BE2C (cell line): ENCODE measurements around the gene HHAT.

Experiments used
- DNase-seq: peaks from one replicate; pipeline ENCODE4 v3.0.0-alpha.2; 2020
- H3K27me3 ChIP-seq: fragments of 250-450 bp; sonication (Bioruptor Pico); 2 replicates; pipeline ENCODE4 v1.5.1; 2020; ENCODE audit warnings: mild to moderate bottlenecking
- H3K36me3 ChIP-seq: fragments of 250-450 bp; sonication (Bioruptor Pico); 2 replicates; pipeline ENCODE4 v1.5.1; 2020; ENCODE audit warnings: mild to moderate bottlenecking
- H3K4me1 ChIP-seq: fragments of 250-450 bp; sonication (Bioruptor Pico); 2 replicates; pipeline ENCODE4 v1.5.1; 2020
- H3K4me3 ChIP-seq: 2 replicates; pipeline ENCODE4 v1.5.1; 2011; ENCODE audit warnings: low read depth, low read length
- H3K9me3 ChIP-seq: fragments of 250-450 bp; sonication (Bioruptor Pico); 2 replicates; pipeline ENCODE4 v1.5.1; 2020
- TF ChIP-seq, protein P1 (sequence below): IDR thresholded peaks from 2 replicates; pipeline ENCODE4 v1.5.1; 2012; ENCODE audit warnings: mild to moderate bottlenecking, low read depth, low read length

Gene HHAT

DNA sequence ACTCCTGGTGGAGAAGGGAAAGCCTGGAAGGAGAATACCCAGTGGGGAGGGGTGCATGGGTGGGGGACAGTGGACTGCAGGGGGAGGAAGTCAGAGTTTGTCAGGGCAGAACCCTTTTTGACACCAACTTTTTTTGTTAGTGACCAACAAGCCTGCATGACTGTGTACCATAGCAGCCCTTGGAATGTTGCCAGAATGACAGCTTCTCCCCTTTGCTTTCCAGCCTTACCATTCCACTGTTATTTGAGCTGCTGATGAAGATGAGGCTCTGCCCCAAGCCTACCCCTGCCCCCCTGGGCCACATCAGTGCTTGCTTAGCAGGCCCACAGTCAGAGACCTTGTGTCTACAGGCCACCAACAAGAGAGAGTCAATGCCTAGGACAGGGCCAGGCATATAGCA is 341.2 kb downstream of the HHAT start:
- no peaks in the 10 kb centered on the region for H3K36me3 ChIP-seq
- DNase-seq: no peak
- H3K4me1 ChIP-seq: peaks cover 7% of the 10 kb centered on the region
- TF ChIP-seq, protein P1, sequence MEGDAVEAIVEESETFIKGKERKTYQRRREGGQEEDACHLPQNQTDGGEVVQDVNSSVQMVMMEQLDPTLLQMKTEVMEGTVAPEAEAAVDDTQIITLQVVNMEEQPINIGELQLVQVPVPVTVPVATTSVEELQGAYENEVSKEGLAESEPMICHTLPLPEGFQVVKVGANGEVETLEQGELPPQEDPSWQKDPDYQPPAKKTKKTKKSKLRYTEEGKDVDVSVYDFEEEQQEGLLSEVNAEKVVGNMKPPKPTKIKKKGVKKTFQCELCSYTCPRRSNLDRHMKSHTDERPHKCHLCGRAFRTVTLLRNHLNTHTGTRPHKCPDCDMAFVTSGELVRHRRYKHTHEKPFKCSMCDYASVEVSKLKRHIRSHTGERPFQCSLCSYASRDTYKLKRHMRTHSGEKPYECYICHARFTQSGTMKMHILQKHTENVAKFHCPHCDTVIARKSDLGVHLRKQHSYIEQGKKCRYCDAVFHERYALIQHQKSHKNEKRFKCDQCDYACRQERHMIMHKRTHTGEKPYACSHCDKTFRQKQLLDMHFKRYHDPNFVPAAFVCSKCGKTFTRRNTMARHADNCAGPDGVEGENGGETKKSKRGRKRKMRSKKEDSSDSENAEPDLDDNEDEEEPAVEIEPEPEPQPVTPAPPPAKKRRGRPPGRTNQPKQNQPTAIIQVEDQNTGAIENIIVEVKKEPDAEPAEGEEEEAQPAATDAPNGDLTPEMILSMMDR: no peak
- peaks cover 18% of the 10 kb centered on the region for H3K27me3 ChIP-seq
- H3K9me3 ChIP-seq: no peaks in the 10 kb centered on the region
- no peak overlapping the region for H3K4me3 ChIP-seq

DNA sequence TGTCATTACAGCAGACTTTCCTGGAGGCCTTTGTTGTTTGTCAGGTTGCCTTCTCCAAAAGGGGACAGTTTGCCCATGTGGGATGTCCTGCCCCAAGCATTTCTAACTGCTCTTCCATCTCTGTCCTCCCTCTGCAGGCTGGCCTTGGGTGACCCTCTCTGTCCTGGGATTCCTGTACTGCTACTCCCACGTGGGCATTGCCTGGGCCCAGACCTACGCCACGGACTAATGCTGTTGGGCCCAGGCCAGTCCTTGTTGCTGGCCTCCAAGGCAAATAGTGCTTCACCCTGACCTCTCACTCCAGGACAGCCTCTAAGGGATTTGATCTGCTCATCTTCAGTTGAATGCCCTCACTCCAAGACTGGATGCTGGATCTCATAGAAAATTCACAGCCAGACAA is 345.4 kb downstream of the HHAT start:
- Histone ChIP-seq H3K4me1 (peaks cover 4% of the 10 kb centered on the region; the same call in 1 of the 2 replicates), H3K36me3 (no peaks in the 10 kb centered on the region), H3K27me3 (no peaks in the 10 kb centered on the region; the same call in 1 of the 2 replicates), H3K9me3 (no peaks in the 10 kb centered on the region), H3K4me3 (no peak overlapping the region)
- DNase-seq: no peak
- TF ChIP-seq, protein P1: no peak

DNA sequence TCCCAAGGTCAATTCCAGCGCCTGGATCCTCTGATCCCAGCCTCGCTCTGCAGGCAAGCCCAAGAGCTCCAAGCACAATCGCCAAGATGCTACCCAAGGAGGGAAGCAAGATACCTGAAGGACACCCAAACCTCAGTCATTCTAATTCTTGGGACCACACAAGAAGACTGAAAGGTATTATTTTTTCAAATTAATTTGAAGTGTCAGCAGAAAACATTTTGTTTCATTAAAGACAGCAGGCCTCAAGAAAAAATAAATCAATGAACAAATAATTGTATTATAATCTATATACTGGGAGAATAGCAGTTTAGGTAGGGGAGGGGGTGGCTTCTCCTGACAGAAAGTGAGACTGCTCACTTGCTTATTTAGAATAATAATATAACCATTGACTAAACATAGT is 347.8 kb downstream of the HHAT start:
- Histone ChIP-seq H3K27me3 (no peaks in the 10 kb centered on the region), H3K4me3 (no peak overlapping the region), H3K4me1 (no peaks in the 10 kb centered on the region), H3K36me3 (no peaks in the 10 kb centered on the region), H3K9me3 (no peaks in the 10 kb centered on the region)
- TF ChIP-seq, protein P1: no peak
- no peak for DNase-seq

DNA sequence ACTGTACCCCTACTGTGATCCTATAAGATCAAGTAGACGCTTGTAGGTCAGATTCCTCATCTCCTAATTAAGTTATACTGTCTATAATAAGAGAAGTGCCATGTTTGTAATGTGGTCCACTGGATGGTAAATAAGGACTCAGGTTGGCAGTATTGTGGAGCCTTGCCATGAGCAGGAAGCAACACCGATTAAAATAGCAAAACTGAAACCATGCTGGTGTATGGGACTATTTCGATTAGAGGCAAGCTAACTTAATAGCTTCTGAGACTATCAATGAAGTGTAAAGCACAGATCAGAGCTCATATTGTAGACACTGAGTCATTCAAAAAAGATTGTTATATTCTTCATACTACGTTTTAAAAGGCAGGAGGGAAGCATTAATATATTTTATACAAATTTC is 348.8 kb downstream of the HHAT start:
- no peaks in the 10 kb centered on the region for H3K9me3 ChIP-seq
- no peak overlapping the region for H3K4me3 ChIP-seq
- no peaks in the 10 kb centered on the region for H3K4me1 ChIP-seq
- H3K36me3 ChIP-seq: no peaks in the 10 kb centered on the region
- no peak for DNase-seq
- TF ChIP-seq, protein P1: no peak
- H3K27me3 ChIP-seq: no peaks in the 10 kb centered on the region

DNA sequence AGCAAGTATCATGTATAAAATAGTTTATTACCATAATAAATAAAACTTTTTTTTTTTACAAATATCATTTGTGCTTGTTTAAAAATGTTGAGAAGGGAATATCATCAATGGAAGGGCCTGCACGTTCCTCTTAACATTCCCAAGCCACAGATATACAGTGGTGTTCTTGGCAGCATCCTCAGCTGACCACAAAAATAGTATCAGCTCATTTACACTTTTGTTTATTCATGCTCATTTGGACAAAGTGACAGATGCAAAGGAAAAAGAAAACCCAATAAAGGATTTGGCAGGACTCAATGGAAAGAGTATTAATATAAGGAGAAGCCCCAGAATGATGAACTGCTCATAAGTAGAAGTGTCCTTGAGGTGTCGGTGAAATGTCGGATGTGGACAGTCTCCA is 349.6 kb downstream of the HHAT start:
- Histone ChIP-seq H3K4me3 (no peak overlapping the region), H3K4me1 (no peaks in the 10 kb centered on the region), H3K9me3 (no peaks in the 10 kb centered on the region), H3K27me3 (no peaks in the 10 kb centered on the region), H3K36me3 (no peaks in the 10 kb centered on the region)
- DNase-seq: no peak
- TF ChIP-seq, protein P1: no peak

DNA sequence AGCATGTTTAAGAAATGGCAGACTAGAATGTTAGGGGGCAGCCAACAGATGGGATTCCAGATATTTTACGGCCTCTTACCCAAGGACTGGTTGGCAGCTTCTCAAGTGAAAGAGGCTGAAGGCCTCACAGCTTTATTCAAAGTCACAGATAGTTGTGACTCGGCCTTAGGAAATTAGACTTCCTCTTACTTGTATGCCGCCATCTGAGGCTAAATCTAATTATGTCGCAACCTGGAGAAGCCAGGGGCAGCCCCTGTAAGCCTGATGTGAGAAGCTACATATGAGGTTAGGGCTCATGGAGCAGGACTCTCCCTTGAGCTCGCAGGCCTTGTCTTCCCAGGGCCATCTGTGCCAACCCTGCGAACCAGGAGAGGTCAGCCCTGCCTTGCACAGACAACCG is 352.5 kb downstream of the HHAT start:
- Histone ChIP-seq H3K9me3 (no peaks in the 10 kb centered on the region), H3K4me3 (no peak overlapping the region), H3K36me3 (no peaks in the 10 kb centered on the region), H3K27me3 (no peaks in the 10 kb centered on the region), H3K4me1 (no peaks in the 10 kb centered on the region)
- no peak for DNase-seq
- TF ChIP-seq, protein P1: no peak
